Erythroblast (primary cell): ENCODE results near the gene ITPRIPL1.

Source experiments
- DNase-seq, 2 experiments: peaks; one replicate each; lab custom pipeline; 2025; lab: John Stamatoyannopoulos, UW
- GATA1 ChIP-seq: IDR thresholded peaks from 2 replicates; pipeline ENCODE4 v1.6.1; 2011; ENCODE audit warnings: low read depth, mild to moderate bottlenecking, control low read depth, low read length, moderate library complexity
- POLR2A ChIP-seq: IDR thresholded peaks from 2 replicates; pipeline ENCODE4 v1.6.1; 2011; ENCODE audit warnings: mild to moderate bottlenecking, low read length

ITPRIPL1 gene

DNA sequence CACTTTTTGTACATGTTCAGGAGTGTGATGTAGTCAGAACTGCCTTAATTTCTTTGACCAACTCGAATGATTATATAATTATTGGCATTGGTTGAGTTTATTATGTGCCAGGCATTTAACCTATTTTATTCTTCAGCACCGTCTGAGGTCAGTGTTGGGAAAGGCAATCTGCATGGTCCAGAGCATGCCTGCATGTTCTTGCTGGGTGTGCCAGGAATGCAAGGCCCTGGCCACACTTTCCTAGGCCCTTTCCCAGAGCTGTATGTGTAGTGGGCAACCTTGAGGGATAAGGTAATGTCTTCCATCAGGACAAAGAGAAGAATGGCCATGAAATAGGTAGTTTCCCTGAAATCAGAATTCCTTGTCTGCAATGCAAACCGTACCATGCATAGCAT lies 10.1 kb upstream of the ITPRIPL1 start:
- TF ChIP-seq POLR2A (no peak), GATA1 (no peak)
- DNase-seq = no peak

- TF ChIP-seq GATA1 (no peak), POLR2A (no peak)
- no peak for DNase-seq
Observed at GRCh38 chr2:96315400-96316071, 9.6 kb upstream of the ITPRIPL1 start.

DNA sequence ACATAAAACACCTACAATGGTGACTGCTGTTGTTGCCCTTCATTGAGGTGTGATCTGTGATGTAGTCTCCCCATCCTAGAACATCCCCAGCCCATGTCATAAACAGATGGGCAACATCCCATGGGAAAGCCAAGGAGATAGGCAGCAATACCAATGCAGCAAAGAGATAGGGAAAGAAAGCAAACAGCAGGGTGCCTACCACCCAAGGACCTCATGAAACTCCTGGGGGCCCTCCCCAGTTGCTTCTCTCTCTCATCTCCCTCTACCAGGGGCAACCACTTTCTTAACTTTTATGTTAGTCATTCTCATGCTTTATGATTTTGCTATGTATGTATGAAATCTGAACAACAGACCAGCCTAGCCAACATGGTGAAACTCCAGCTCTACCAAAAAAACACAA lies 8.1 kb upstream of the ITPRIPL1 start:
- no peak for TF ChIP-seq POLR2A
- no peak for TF ChIP-seq GATA1
- no peak for DNase-seq

DNA sequence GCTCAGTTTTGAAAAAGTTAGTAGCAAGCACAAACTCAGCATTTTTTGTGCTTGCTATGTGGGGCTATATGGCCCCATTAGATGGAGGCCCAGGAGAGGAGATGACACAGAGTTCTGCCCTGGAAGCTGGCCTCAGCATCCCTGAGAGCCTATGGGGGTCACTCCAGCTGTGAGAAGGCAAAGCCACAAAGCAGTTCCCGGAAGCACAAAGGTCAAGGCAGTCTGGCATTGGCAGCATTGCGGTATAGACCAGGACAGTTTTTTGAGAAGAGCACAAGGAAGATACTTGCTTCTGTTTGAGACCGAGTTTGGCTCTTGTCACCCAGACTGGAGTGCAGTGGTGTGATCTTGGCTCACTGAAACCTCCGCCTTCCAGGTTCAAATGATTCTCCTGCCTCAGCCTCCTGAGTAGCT lies 7.5 kb upstream of the ITPRIPL1 start:
- TF ChIP-seq POLR2A = no peak
- TF ChIP-seq GATA1 = no peak
- no peak for DNase-seq

GRCh38 chr2:96318723-96319122 lies 6.4 kb upstream of the ITPRIPL1 start:
- TF ChIP-seq GATA1 (no peak), POLR2A (no peak)
- no peak for DNase-seq

DNA sequence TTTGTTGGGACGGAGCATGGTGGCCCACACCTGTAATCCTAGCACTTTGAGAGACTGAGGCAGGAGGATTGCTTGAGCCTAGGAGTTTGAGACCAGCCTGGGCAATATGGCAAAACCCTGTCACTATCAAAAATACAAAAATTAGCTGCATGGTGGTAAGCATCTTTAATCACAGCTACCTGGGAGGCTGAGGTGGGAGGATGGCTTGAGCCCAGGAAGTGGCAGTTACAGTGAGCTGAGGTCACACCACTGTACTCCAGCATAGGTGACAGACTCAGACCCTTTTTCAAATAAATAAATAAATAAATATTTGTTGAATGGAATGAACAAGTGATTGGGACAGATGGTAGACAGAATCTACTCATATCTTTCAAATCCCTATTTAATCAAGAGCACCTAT lies 5.7 kb upstream of the ITPRIPL1 start:
- TF ChIP-seq POLR2A (no peak), GATA1 (no peak)
- DNase-seq = no peak

DNA sequence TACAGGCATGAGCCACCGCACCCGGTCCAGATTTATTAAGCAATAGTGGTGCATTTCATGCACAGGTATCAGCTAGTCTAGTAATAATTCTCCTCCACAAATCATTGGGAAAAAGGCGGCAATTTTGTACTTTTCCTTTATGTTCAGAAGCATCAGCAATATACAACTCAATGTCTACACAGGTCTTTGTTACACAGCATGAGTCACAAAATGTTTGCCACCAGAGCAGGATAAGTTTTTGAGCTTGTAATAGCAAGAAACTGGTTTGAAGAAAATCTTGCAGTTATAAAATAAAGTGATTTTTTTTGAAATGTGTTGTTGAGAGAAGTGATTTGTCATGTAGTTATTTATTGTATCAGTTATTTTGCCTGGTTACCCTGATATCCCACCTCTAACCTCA lies 4.8 kb upstream of the ITPRIPL1 start:
- TF ChIP-seq POLR2A (no peak), GATA1 (no peak)
- no peak for DNase-seq

DNA sequence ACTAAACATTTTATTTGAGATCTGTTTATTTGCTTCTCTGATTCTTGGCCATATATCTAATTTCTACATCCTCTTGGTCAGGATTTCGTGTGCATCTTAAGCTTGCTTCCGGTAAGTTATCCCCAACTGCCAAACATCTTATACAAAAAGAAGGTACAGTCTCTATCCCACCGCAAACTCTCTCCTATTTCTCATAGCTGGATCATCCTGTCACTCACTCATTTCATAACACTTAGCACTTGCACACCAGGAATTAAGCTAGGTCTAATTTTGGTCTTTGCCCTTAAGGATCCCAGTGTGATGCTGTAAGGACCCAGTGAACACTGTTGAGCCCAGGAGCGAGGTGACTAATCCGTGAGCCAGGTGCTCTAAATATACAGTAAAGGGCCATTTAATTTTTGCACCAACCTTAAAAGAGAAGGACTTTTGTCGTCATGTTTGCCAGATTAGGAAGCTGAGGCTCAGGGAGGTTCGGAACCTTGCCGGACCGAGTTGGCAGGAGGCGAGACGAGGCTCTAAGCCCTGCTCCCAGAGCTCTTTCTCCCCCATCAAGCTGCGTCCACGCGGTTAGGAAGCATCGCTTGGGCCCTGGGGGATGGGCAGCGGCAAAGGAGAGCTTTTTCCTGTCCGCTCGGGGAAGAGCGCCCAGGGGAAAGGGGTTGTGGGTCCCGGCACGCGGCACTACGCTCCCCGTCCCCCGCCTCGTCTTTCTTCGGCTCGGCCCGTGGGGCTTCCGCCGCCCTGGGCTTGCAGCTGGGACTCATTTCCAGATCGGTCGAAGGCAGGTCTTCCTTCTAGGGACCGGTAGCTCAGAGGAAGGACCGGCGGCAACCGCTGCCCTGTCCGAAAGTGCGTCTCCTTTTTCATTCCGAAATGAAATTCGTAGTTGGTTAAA lies 4.1 kb upstream of the ITPRIPL1 start:
- no peak for TF ChIP-seq GATA1
- TF ChIP-seq POLR2A = no peak

DNA sequence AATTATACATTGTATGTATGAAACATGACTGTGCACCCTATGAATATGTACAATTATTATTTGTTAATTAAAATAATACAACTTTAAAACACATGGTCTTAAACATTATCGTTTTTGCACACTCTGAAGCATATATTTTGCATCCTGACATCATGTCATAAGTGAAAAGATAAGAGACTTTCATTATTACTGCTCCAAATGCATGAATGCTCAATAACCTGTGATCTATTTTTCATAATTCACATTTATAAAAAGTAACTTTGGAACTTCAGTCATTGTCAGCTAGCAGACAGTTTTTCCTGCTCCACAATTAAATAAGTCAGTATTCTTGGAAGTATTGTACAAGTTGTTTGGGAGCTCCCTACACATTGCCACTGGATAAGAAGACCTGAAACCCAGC lies 1.3 kb upstream of the ITPRIPL1 start:
- no peak for DNase-seq
- TF ChIP-seq GATA1 = no peak
- no peak for TF ChIP-seq POLR2A

More for the DNA sequence above, 4.1 kb upstream of the ITPRIPL1 start:
- DNase-seq = peak; percentile 50 to 58

GRCh38 chr2:96324721-96325040 lies 436 bp upstream of the ITPRIPL1 start:
- TF ChIP-seq GATA1 (no peak), POLR2A (no peak)
- DNase-seq = peak; percentile 56 to 57

DNA sequence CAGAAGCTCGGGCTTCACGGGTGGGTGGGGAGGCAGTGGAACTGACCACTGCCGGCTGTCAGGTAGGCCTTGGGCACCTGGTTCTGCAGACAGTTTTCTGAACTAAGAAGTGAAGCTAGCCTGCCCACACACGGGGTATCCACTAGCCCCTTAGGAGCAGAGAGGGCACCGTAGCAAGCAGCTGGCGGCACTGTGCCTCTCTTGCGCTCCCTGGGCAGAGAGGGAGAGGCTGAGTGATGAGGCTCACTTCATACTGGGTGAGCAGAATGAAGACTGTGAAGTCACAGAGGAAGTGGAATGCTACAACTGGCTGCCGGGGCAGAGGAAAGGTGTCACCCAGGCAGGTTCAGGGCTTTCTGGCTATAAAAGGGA lies 753 bp downstream of the ITPRIPL1 start:
- DNase-seq = no peak
- TF ChIP-seq POLR2A (no peak), GATA1 (no peak)

GRCh38 chr2:96326564-96326963 lies 1.4 kb downstream of the ITPRIPL1 start:
- TF ChIP-seq POLR2A = no peak
- TF ChIP-seq GATA1 = no peak
- DNase-seq = no peak

GRCh38 chr2:96326990-96327820 lies 2.1 kb downstream of the ITPRIPL1 start:
- no peak for DNase-seq

More at GRCh38 chr2:96326990-96327820, 2.1 kb downstream of the ITPRIPL1 start:
- no peak for TF ChIP-seq POLR2A
- no peak for TF ChIP-seq GATA1
